Measurements from ENCODE around the gene HOXC5. TPM values are rescaled to one million over a fixed set of nuclear protein-coding genes. Genes with fewer than 3 reads are reported as not detected.

The HOXC5 gene
- total and polyA plus RNA-seq, 4 donors, result not detected

DNA sequence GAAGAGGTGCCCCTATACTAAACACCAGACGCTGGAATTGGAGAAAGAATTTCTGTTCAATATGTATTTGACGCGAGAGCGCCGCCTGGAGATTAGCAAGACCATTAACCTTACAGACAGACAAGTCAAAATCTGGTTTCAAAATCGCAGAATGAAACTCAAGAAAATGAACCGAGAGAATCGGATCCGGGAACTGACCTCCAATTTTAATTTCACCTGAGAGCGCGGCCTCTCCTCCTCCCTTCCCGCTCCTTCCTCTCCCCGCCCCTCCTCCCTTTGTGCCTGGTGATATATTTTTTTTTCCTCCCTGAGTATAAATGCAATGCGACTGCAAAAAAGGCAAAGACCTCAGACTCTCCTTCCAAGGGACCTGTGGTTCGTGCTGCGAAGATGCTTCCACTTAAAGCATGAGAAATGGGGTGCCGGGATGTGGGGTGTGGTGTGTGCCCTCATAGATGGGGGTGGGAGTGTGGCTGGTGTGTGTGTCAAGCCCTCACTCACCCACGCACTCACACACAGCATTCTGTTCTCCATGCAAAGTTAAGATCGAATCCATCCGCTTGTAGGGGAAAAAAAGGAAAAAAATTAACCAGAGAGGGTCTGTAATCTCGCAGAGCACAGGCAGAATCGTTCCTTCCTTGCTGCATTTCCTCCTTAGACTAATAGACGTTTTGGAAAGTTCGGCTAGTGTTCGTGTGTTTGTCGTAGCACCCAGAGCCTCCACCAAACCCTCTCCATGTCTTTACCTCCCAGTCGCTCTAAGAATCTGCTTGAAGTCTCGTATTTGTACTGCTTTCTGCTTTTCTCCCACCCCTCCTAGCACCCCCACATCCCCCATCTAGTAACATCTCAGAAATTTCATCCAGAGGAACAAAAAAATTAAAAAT, 43.4 kb upstream of the HOXC5 start:
- no peak for DNase-seq (ENCODE audit: low spot score)
- Histone ChIP-seq H3K9me3 (ENCODE audit: control insufficient read depth in 4 of 4, low read length in 3 of 4) (peaks cover 0 to 3% (median 1%) of the 10 kb centered on the region in 4 donors), H3K27ac (ENCODE audit: low read depth in 1 of 2, low read length in 2 of 2) (no peak overlapping the region), H3K4me3 (ENCODE audit: low read depth in 1 of 3, low read length in 3 of 3) (no peak overlapping the region), H3K27me3 (ENCODE audit: control insufficient read depth in 4 of 4, insufficient read depth in 4 of 4, low read length in 3 of 4) (peaks cover 12 to 39% (median 28%) of the 10 kb centered on the region in 4 donors), H3K4me1 (ENCODE audit: control insufficient read depth in 4 of 4, insufficient read depth in 4 of 4, low read length in 3 of 4) (peaks cover 5 to 17% (median 12%) of the 10 kb centered on the region in 4 donors), H3K36me3 (ENCODE audit: control insufficient read depth in 4 of 4, insufficient read depth in 3 of 4, low read depth in 1 of 4, low read length in 3 of 4) (no peaks in the 10 kb centered on the region), H3K9ac (ENCODE audit: low read depth in 1 of 2, low read length in 2 of 2) (no peak overlapping the region)
- 7% methylated on average over 28 of the region's 28 CpGs for WGBS
- no peak for TF ChIP-seq FOXA1 (IDR thresholded peaks at IDR 0.05)
- peak; percentile 21 for TF ChIP-seq CTCF (IDR thresholded peaks at IDR 0.05; ENCODE audit: low read depth, low read length, missing input control)
- TF ChIP-seq RAD21 (IDR thresholded peaks at IDR 0.05), result peak; percentile 47 to 61

DNA sequence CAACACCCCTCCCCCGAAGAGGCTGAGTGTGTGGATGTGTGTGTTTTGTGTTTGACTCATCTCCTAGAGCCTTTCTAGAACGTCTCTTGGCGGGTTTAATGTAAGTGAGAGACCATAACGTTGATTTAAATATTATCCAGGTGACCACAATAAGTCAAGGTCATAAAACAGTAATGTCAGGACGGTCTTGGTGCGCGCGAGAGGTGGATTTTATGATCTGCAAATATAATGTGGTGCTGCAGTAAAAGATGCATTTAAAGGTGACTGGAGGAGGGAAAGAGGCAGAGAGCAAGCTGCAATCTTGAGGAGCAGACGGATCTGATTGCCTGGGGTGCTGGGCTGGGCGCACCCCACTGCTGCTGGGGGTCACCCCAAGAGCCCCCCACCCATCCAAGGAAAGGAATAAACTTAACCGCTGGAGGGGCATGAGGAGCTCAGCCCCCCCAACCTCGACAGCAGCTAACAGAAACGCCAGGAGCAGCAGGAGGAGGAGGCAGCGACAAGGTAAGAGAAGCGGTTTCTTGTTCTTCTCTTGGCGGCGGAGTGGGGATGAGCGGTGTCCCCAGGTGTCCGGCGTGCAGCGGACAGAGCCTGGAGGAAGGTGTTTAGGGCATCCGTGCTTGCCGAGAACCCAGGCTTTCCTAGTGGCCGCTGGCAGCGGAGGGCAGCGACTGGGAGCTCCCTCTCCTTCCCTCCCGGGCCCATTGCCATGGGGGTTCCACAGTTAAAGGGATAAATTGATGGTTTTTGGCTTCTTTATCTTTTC, 42.4 kb upstream of the HOXC5 start:
- Histone ChIP-seq H3K4me3 (ENCODE audit: low read depth in 1 of 3, low read length in 3 of 3) (no peak overlapping the region), H3K27me3 (ENCODE audit: control insufficient read depth in 4 of 4, insufficient read depth in 4 of 4, low read length in 3 of 4) (peaks cover 12 to 47% (median 27%) of the 10 kb centered on the region in 4 donors), H3K9me3 (ENCODE audit: control insufficient read depth in 4 of 4, low read length in 3 of 4) (peaks cover 0 to under 1% (median 0%) of the 10 kb centered on the region in 4 donors), H3K36me3 (ENCODE audit: control insufficient read depth in 4 of 4, insufficient read depth in 3 of 4, low read depth in 1 of 4, low read length in 3 of 4) (no peaks in the 10 kb centered on the region), H3K9ac (ENCODE audit: low read depth in 1 of 2, low read length in 2 of 2) (no peak overlapping the region), H3K27ac (ENCODE audit: low read depth in 1 of 2, low read length in 2 of 2) (no peak overlapping the region), H3K4me1 (ENCODE audit: control insufficient read depth in 4 of 4, insufficient read depth in 4 of 4, low read length in 3 of 4) (peaks cover 15 to 26% (median 16%) of the 10 kb centered on the region in 4 donors)
- TF ChIP-seq HNF4A (conservative IDR thresholded peaks at IDR 0.05), result no peak
- TF ChIP-seq RXRA (IDR thresholded peaks at IDR 0.05), result no peak
- no peak for TF ChIP-seq FOXA1 (IDR thresholded peaks at IDR 0.05)
- no peak for TF ChIP-seq HNF4G (IDR thresholded peaks at IDR 0.05)
- TF ChIP-seq, protein P1, sequence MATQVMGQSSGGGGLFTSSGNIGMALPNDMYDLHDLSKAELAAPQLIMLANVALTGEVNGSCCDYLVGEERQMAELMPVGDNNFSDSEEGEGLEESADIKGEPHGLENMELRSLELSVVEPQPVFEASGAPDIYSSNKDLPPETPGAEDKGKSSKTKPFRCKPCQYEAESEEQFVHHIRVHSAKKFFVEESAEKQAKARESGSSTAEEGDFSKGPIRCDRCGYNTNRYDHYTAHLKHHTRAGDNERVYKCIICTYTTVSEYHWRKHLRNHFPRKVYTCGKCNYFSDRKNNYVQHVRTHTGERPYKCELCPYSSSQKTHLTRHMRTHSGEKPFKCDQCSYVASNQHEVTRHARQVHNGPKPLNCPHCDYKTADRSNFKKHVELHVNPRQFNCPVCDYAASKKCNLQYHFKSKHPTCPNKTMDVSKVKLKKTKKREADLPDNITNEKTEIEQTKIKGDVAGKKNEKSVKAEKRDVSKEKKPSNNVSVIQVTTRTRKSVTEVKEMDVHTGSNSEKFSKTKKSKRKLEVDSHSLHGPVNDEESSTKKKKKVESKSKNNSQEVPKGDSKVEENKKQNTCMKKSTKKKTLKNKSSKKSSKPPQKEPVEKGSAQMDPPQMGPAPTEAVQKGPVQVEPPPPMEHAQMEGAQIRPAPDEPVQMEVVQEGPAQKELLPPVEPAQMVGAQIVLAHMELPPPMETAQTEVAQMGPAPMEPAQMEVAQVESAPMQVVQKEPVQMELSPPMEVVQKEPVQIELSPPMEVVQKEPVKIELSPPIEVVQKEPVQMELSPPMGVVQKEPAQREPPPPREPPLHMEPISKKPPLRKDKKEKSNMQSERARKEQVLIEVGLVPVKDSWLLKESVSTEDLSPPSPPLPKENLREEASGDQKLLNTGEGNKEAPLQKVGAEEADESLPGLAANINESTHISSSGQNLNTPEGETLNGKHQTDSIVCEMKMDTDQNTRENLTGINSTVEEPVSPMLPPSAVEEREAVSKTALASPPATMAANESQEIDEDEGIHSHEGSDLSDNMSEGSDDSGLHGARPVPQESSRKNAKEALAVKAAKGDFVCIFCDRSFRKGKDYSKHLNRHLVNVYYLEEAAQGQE (IDR thresholded peaks at IDR 0.05), result no peak
- TF ChIP-seq JUND (IDR thresholded peaks at IDR 0.05), result no peak
- TF ChIP-seq, protein P2, sequence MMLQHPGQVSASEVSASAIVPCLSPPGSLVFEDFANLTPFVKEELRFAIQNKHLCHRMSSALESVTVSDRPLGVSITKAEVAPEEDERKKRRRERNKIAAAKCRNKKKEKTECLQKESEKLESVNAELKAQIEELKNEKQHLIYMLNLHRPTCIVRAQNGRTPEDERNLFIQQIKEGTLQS (IDR thresholded peaks at IDR 0.05), result no peak
- TF ChIP-seq SP1 (IDR thresholded peaks at IDR 0.05), result no peak
- TF ChIP-seq TAF1 (conservative IDR thresholded peaks at IDR 0.05), result no peak
- no peak for TF ChIP-seq NR2F2 (IDR thresholded peaks at IDR 0.05)
- no peak for TF ChIP-seq GABPA (IDR thresholded peaks at IDR 0.05 in 1 of 2, conservative IDR thresholded peaks at IDR 0.05 in 1 of 2)
- no peak for TF ChIP-seq FOXA2 (IDR thresholded peaks at IDR 0.05)
- TF ChIP-seq YY1 (IDR thresholded peaks at IDR 0.05), result no peak
- DNase-seq (ENCODE audit: low spot score), result no peak
- WGBS, result 6% methylated on average over 27 of the region's 27 CpGs

Data from liver (tissue), 9 donors.